GM12878 (cell line): ENCODE results near the gene PCNX1. TPM values are rescaled to one million over a fixed set of nuclear protein-coding genes. Genes with fewer than 3 reads are reported as not detected.

Experiments used
- CBX5 ChIP-seq: sonication (generic); IDR thresholded peaks from 2 replicates; pipeline ENCODE4 v1.6.1; 2016; ENCODE audit warnings: low read depth, moderate library complexity, mild to moderate bottlenecking, inconsistent platforms
- CHD4 ChIP-seq: fragments of 200-600 bp; sonication (generic); IDR thresholded peaks from 2 replicates; pipeline ENCODE4 v1.6.1; 2016; ENCODE audit warnings: mild to moderate bottlenecking
- E2F8 ChIP-seq: fragments of 450-650 bp; IDR thresholded peaks from 2 replicates; pipeline ENCODE4 v1.6.1; 2018; ENCODE audit warnings: mild to moderate bottlenecking, low read depth, moderate library complexity; ENCODE audit not compliant: partially characterized antibody
- HDGF ChIP-seq: fragments of 450-650 bp; IDR thresholded peaks from 2 replicates; pipeline ENCODE4 v1.6.1; 2016; ENCODE audit warnings: antibody characterized with exemption
- JUND ChIP-seq: IDR thresholded peaks from 2 replicates; pipeline ENCODE4 v1.6.1; 2012; ENCODE audit warnings: low read depth, mild to moderate bottlenecking, low read length, improper control_type of control experiment, moderate library complexity
- MTA2 ChIP-seq: fragments of 450-650 bp; IDR thresholded peaks from 2 replicates; pipeline ENCODE4 v1.6.1; 2016; ENCODE audit warnings: low read depth, mild to moderate bottlenecking, moderate library complexity
- RAD51 ChIP-seq: fragments of 450-650 bp; IDR thresholded peaks from 2 replicates; pipeline ENCODE4 v1.6.1; 2016; ENCODE audit warnings: moderate library complexity, mild to moderate bottlenecking, inconsistent platforms
- SREBF1 ChIP-seq: IDR thresholded peaks from 2 replicates; pipeline ENCODE4 v1.6.1; 2012; ENCODE audit warnings: mild to moderate bottlenecking, low read length
- WRNIP1 ChIP-seq: IDR thresholded peaks from 2 replicates; pipeline ENCODE4 v1.6.1; 2011; ENCODE audit warnings: low read depth, low read length, improper control_type of control experiment, borderline replicate concordance
- polyA plus RNA-seq, 11 experiments: library from polyadenylated mRNA; depleted of rRNA in 4 of 11; unstranded in 6 of 11; stranded (reverse) in 5 of 11; fragments of >200 nt; fragmentation: Nextera tagmentation in 4 of 11; fragmentation: Illumina TruSeq in 1 of 11; extraction: Ambion mirVana in 4 of 11; extraction: Trizol in 1 of 11; gene quantifications; 1 replicate in 1 of 11; 2 replicates in 10 of 11; pipeline versions ENCODE4 v1.2.1 to v1.2.3, GENCODE V29; 2011 to 2016; ENCODE audit warnings: inconsistent platforms in 2 of 11, missing spikeins in 2 of 11, low read depth in 1 of 11
- total RNA-seq, 4 experiments: library from RNA; depleted of rRNA in 3 of 4; stranded (reverse); fragments of >200 nt in 3 of 4; fragmentation: Illumina TruSeq in 1 of 4; extraction: Trizol in 1 of 4; gene quantifications; 2 replicates each; pipeline versions ENCODE4 v1.2.1 to v1.2.3, GENCODE V29; 2013 to 2021
- TF ChIP-seq, protein P1 (sequence below): fragments of 450-650 bp; IDR thresholded peaks from 2 replicates; pipeline ENCODE4 v1.6.1; 2017; ENCODE audit warnings: antibody characterized with exemption, mild to moderate bottlenecking, moderate library complexity
- TF ChIP-seq, protein P2 (sequence below): fragments of 150-350 bp; IDR thresholded peaks from 2 replicates; pipeline ENCODE4 v1.6.1; 2014; ENCODE audit warnings: mild to moderate bottlenecking, low read depth, low read length

Gene PCNX1
- total and polyA plus RNA-seq, 10 of the 15 experiments (the other 5 are each of a cell fraction or from before 2014, with no cell fraction given), result 4.6 to 53.9 (median 20.5) TPM

- TF ChIP-seq, protein P1, sequence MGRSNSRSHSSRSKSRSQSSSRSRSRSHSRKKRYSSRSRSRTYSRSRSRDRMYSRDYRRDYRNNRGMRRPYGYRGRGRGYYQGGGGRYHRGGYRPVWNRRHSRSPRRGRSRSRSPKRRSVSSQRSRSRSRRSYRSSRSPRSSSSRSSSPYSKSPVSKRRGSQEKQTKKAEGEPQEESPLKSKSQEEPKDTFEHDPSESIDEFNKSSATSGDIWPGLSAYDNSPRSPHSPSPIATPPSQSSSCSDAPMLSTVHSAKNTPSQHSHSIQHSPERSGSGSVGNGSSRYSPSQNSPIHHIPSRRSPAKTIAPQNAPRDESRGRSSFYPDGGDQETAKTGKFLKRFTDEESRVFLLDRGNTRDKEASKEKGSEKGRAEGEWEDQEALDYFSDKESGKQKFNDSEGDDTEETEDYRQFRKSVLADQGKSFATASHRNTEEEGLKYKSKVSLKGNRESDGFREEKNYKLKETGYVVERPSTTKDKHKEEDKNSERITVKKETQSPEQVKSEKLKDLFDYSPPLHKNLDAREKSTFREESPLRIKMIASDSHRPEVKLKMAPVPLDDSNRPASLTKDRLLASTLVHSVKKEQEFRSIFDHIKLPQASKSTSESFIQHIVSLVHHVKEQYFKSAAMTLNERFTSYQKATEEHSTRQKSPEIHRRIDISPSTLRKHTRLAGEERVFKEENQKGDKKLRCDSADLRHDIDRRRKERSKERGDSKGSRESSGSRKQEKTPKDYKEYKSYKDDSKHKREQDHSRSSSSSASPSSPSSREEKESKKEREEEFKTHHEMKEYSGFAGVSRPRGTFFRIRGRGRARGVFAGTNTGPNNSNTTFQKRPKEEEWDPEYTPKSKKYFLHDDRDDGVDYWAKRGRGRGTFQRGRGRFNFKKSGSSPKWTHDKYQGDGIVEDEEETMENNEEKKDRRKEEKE, result no peak
- TF ChIP-seq CHD4, result no peak
- no peak for TF ChIP-seq HDGF
- no peak for TF ChIP-seq CBX5
- no peak for TF ChIP-seq RAD51
- no peak for TF ChIP-seq E2F8
- no peak for TF ChIP-seq JUND
- no peak for TF ChIP-seq WRNIP1
- no peak for TF ChIP-seq MTA2
- TF ChIP-seq, protein P2, sequence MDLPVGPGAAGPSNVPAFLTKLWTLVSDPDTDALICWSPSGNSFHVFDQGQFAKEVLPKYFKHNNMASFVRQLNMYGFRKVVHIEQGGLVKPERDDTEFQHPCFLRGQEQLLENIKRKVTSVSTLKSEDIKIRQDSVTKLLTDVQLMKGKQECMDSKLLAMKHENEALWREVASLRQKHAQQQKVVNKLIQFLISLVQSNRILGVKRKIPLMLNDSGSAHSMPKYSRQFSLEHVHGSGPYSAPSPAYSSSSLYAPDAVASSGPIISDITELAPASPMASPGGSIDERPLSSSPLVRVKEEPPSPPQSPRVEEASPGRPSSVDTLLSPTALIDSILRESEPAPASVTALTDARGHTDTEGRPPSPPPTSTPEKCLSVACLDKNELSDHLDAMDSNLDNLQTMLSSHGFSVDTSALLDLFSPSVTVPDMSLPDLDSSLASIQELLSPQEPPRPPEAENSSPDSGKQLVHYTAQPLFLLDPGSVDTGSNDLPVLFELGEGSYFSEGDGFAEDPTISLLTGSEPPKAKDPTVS, result no peak
- TF ChIP-seq SREBF1, result no peak
These were observed at the start of gene PCNX1 (continued) for GRCh38 chr14:70907176-70907995.
